Ascending aorta (tissue), 2 donors: ENCODE results near the gene WAPL. TPM values are rescaled to one million over a fixed set of nuclear protein-coding genes. Genes with fewer than 3 reads are reported as not detected.

Source experiments
- DNase-seq, 2 donors: peaks; one replicate each; pipeline ENCODE4 v3.0.0-alpha.2; 2019; ENCODE audit warnings: low spot score in 2 of 2
- H3K27ac ChIP-seq, 2 donors: fragments of 200-600 bp; sonication (generic); one replicate each; pipeline ENCODE4 v1.5.1; 2016 to 2017; ENCODE audit warnings: mild to moderate bottlenecking in 1 of 2
- H3K27me3 ChIP-seq: fragments of 200-600 bp; sonication (generic); one replicate; pipeline ENCODE4 v1.5.1; 2017
- H3K36me3 ChIP-seq, 2 donors: fragments of 200-600 bp; sonication (generic); one replicate each; pipeline ENCODE4 v1.5.1; 2016
- H3K4me1 ChIP-seq, 2 donors: fragments of 200-600 bp; sonication (generic); one replicate each; pipeline ENCODE4 v1.5.1; 2016 to 2017; ENCODE audit warnings: mild to moderate bottlenecking in 1 of 2
- H3K4me3 ChIP-seq, 2 donors: fragments of 200-600 bp; sonication (generic); one replicate each; pipeline ENCODE4 v1.5.1; 2016 to 2017; ENCODE audit warnings: mild to moderate bottlenecking in 1 of 2
- H3K9me3 ChIP-seq, 2 donors: fragments of 200-600 bp; sonication (generic); one replicate each; pipeline ENCODE4 v1.5.1; 2016
- intact Hi-C: fragments of 100-400 bp; cut with DNase I; formaldehyde crosslinking; loops from one replicate; pipeline ENCODE4 v1.15.1; 2023
- total RNA-seq: library from RNA; depleted of rRNA; stranded (reverse); fragments of >200 nt; gene quantifications from one replicate; pipeline ENCODE4 v1.1.0, GENCODE V29; 2016
- TF ChIP-seq, protein P1 (sequence below), 3 experiments: fragments of 200-600 bp in 2 of 3; fragments of 450-650 bp in 1 of 3; sonication (generic) in 2 of 3; IDR thresholded peaks; one replicate each; pipeline ENCODE4 v1.5.1; 2016 to 2019; ENCODE audit warnings: antibody characterized with exemption in 3 of 3, mild to moderate bottlenecking in 1 of 3, moderate library complexity in 1 of 3

Gene WAPL
- total RNA-seq, 1 donor from 2014 or later, result 14.7 TPM

- TF ChIP-seq, protein P1, sequence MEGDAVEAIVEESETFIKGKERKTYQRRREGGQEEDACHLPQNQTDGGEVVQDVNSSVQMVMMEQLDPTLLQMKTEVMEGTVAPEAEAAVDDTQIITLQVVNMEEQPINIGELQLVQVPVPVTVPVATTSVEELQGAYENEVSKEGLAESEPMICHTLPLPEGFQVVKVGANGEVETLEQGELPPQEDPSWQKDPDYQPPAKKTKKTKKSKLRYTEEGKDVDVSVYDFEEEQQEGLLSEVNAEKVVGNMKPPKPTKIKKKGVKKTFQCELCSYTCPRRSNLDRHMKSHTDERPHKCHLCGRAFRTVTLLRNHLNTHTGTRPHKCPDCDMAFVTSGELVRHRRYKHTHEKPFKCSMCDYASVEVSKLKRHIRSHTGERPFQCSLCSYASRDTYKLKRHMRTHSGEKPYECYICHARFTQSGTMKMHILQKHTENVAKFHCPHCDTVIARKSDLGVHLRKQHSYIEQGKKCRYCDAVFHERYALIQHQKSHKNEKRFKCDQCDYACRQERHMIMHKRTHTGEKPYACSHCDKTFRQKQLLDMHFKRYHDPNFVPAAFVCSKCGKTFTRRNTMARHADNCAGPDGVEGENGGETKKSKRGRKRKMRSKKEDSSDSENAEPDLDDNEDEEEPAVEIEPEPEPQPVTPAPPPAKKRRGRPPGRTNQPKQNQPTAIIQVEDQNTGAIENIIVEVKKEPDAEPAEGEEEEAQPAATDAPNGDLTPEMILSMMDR (IDR thresholded peaks at IDR 0.05), result no peak
- no peak for DNase-seq
- Histone ChIP-seq H3K27me3 (no peaks in the 10 kb centered on the region), H3K4me1 (no peaks in the 10 kb centered on the region), H3K4me3 (no peak overlapping the region), H3K9me3 (no peaks in the 10 kb centered on the region), H3K36me3 (no peaks in the 10 kb centered on the region), H3K27ac (no peak overlapping the region)
- intact Hi-C loops, result no loop called here
Observed at GRCh38 chr10:86553639-86554038, 32.0 kb upstream of the WAPL start.

GRCh38 chr10:86553213-86553612 is 31.6 kb upstream of the WAPL start:
- Histone ChIP-seq H3K27me3 (no peaks in the 10 kb centered on the region), H3K9me3 (no peaks in the 10 kb centered on the region), H3K4me1 (no peaks in the 10 kb centered on the region), H3K36me3 (no peaks in the 10 kb centered on the region), H3K27ac (no peak overlapping the region), H3K4me3 (no peak overlapping the region)
- intact Hi-C loops, result no loop called here
- DNase-seq, result no peak
- TF ChIP-seq, protein P1 (IDR thresholded peaks at IDR 0.05), result no peak

GRCh38 chr10:86547296-86547695 is 25.7 kb upstream of the WAPL start:
- no peaks in the 10 kb centered on the region for H3K9me3 ChIP-seq
- H3K27me3 ChIP-seq, result no peaks in the 10 kb centered on the region
- H3K27ac ChIP-seq, result no peak overlapping the region
- no peaks in the 10 kb centered on the region for H3K4me1 ChIP-seq
- TF ChIP-seq, protein P1 (IDR thresholded peaks at IDR 0.05), result no peak
- no peak overlapping the region for H3K4me3 ChIP-seq
- H3K36me3 ChIP-seq, result no peaks in the 10 kb centered on the region
- DNase-seq, result no peak
- intact Hi-C loops, result no loop called here

DNA sequence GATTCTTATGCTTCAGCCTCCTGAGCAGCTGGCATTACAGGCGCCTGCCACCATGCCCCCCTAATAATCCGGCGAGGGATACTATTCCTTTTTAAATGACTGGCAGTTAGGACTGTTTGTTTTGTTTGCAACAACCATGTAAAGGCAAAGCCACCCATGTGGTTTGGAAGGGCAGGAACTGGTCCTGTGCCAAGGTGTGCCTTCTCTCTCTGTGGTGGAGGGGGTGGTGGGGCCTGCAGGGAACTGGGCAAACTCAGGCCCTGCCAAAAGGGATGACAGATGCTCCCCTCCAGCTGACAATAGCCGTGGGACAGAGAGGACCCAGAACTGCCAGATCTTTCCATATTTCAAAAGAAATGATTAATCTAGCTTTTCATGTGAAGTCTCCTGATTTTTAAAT is 23.5 kb upstream of the WAPL start:
- Histone ChIP-seq H3K27me3 (no peaks in the 10 kb centered on the region), H3K4me1 (no peaks in the 10 kb centered on the region), H3K4me3 (no peak overlapping the region), H3K27ac (no peak overlapping the region), H3K9me3 (no peaks in the 10 kb centered on the region), H3K36me3 (no peaks in the 10 kb centered on the region)
- intact Hi-C loops, result no loop called here
- no peak for DNase-seq
- TF ChIP-seq, protein P1 (IDR thresholded peaks at IDR 0.05), result no peak

GRCh38 chr10:86540016-86540415 is 18.4 kb upstream of the WAPL start:
- H3K4me1 ChIP-seq, result no peaks in the 10 kb centered on the region
- intact Hi-C loops, result no loop called here

More at GRCh38 chr10:86540016-86540415, 18.4 kb upstream of the WAPL start:
- DNase-seq, result no peak
- H3K27ac ChIP-seq, result no peak overlapping the region
- TF ChIP-seq, protein P1 (IDR thresholded peaks at IDR 0.05), result no peak
- H3K9me3 ChIP-seq, result no peaks in the 10 kb centered on the region
- H3K27me3 ChIP-seq, result no peaks in the 10 kb centered on the region
- H3K36me3 ChIP-seq, result no peaks in the 10 kb centered on the region
- H3K4me3 ChIP-seq, result no peak overlapping the region
